ENCODE results near the gene ANKS1B. TPM values are rescaled to one million over a fixed set of nuclear protein-coding genes. Genes with fewer than 3 reads are reported as not detected.
A peak's percentile ranks its signal among the peaks of the same experiment; 100 is the strongest.

Gene ANKS1B
- total RNA-seq, 1 donor from 2014 or later = 2.3 TPM

GRCh38 chr12:99985631-99986030, 895 bp upstream of the ANKS1B start:
- TF ChIP-seq CTCF (IDR thresholded peaks at IDR 0.05) = no peak
- peaks cover 16% of the 10 kb centered on the region for H3K4me1 Mint-ChIP-seq (ENCODE audit: low read depth)
- no peaks in the 10 kb centered on the region for H3K9me3 Mint-ChIP-seq (ENCODE audit: low read depth)
- H3K36me3 Mint-ChIP-seq (ENCODE audit: low read depth) = no peaks in the 10 kb centered on the region
- peaks cover 54% of the 10 kb centered on the region for H3K27me3 Mint-ChIP-seq (ENCODE audit: low read depth)
- no peak overlapping the region for H3K27ac Mint-ChIP-seq (ENCODE audit: unreplicated experiment)
- H3K4me3 Mint-ChIP-seq (ENCODE audit: unreplicated experiment) = peak overlapping the region; percentile 75
- no peak for DNase-seq (ENCODE audit: low spot score)

GRCh38 chr12:99985129-99985570, 414 bp upstream of the ANKS1B start:
- no peaks in the 10 kb centered on the region for H3K9me3 Mint-ChIP-seq (ENCODE audit: low read depth)
- H3K27me3 Mint-ChIP-seq (ENCODE audit: low read depth) = peaks cover 58% of the 10 kb centered on the region
- H3K4me1 Mint-ChIP-seq (ENCODE audit: low read depth) = peaks cover 16% of the 10 kb centered on the region
- no peak for DNase-seq (ENCODE audit: low spot score)
- H3K27ac Mint-ChIP-seq (ENCODE audit: unreplicated experiment) = peak overlapping the region; percentile 4
- H3K36me3 Mint-ChIP-seq (ENCODE audit: low read depth) = no peaks in the 10 kb centered on the region
- peak overlapping the region; percentile 75 for H3K4me3 Mint-ChIP-seq (ENCODE audit: unreplicated experiment)
- TF ChIP-seq CTCF (IDR thresholded peaks at IDR 0.05) = no peak

- no peak for DNase-seq (ENCODE audit: low spot score)
- Mint-ChIP-seq H3K36me3 (ENCODE audit: low read depth) (no peaks in the 10 kb centered on the region), H3K4me3 (ENCODE audit: unreplicated experiment) (peak overlapping the region; percentile 77), H3K27ac (ENCODE audit: unreplicated experiment) (no peak overlapping the region), H3K27me3 (ENCODE audit: low read depth) (peaks cover 64% of the 10 kb centered on the region), H3K9me3 (ENCODE audit: low read depth) (no peaks in the 10 kb centered on the region), H3K4me1 (ENCODE audit: low read depth) (peaks cover 16% of the 10 kb centered on the region)
- TF ChIP-seq CTCF (IDR thresholded peaks at IDR 0.05) = no peak
These were observed 1.1 kb downstream of the ANKS1B start for GRCh38 chr12:99983456-99984258.

GRCh38 chr12:99981639-99982190, 3.0 kb downstream of the ANKS1B start:
- no peak for TF ChIP-seq CTCF (IDR thresholded peaks at IDR 0.05)
- H3K36me3 Mint-ChIP-seq (ENCODE audit: low read depth) = no peaks in the 10 kb centered on the region
- DNase-seq (ENCODE audit: low spot score) = no peak

GRCh38 chr12:99979471-99979870, 5.3 kb downstream of the ANKS1B start:
- Mint-ChIP-seq H3K27me3 (ENCODE audit: low read depth) (peaks cover 65% of the 10 kb centered on the region), H3K36me3 (ENCODE audit: low read depth) (no peaks in the 10 kb centered on the region), H3K27ac (ENCODE audit: unreplicated experiment) (no peak overlapping the region), H3K4me1 (ENCODE audit: low read depth) (peaks cover 7% of the 10 kb centered on the region), H3K4me3 (ENCODE audit: unreplicated experiment) (no peak overlapping the region), H3K9me3 (ENCODE audit: low read depth) (no peaks in the 10 kb centered on the region)
- DNase-seq (ENCODE audit: low spot score) = no peak
- TF ChIP-seq CTCF (IDR thresholded peaks at IDR 0.05) = no peak

More at GRCh38 chr12:99981639-99982190, 3.0 kb downstream of the ANKS1B start:
- peaks cover 16% of the 10 kb centered on the region for H3K4me1 Mint-ChIP-seq (ENCODE audit: low read depth)
- H3K4me3 Mint-ChIP-seq (ENCODE audit: unreplicated experiment) = no peak overlapping the region
- H3K9me3 Mint-ChIP-seq (ENCODE audit: low read depth) = no peaks in the 10 kb centered on the region
- no peak overlapping the region for H3K27ac Mint-ChIP-seq (ENCODE audit: unreplicated experiment)
- H3K27me3 Mint-ChIP-seq (ENCODE audit: low read depth) = peaks cover 63% of the 10 kb centered on the region
